KMS-11 (cell line): Measurements from ENCODE around the gene PHLPP2.

Source experiments
- H2AFZ ChIP-seq: fragments of 200-600 bp; sonication (generic); 2 replicates; pipeline ENCODE4 v1.6.1; 2016; ENCODE audit warnings: antibody characterized with exemption, mixed run types, low read depth
- H3K27ac ChIP-seq: fragments of 200-600 bp; sonication (generic); 2 replicates; pipeline ENCODE4 v1.6.1; 2016; ENCODE audit warnings: mild to moderate bottlenecking, mixed run types
- H3K27me3 ChIP-seq: fragments of 200-600 bp; sonication (generic); 2 replicates; pipeline ENCODE4 v1.6.1; 2017; ENCODE audit warnings: mild to moderate bottlenecking, low read depth, mixed run types, moderate library complexity; ENCODE audit not compliant: insufficient read depth
- H3K36me3 ChIP-seq: fragments of 200-600 bp; sonication (generic); 2 replicates; pipeline ENCODE4 v1.6.1; 2017; ENCODE audit warnings: mild to moderate bottlenecking, mixed run types; ENCODE audit not compliant: insufficient read depth
- H3K4me1 ChIP-seq: fragments of 200-600 bp; sonication (generic); 2 replicates; pipeline ENCODE4 v1.6.1; 2016; ENCODE audit warnings: mild to moderate bottlenecking, low read depth, mixed run types; ENCODE audit not compliant: poor library complexity, severe bottlenecking
- H3K4me2 ChIP-seq: fragments of 200-600 bp; sonication (generic); 2 replicates; pipeline ENCODE4 v1.7.0; 2016; ENCODE audit warnings: mild to moderate bottlenecking, mixed run types
- H3K4me3 ChIP-seq: fragments of 200-600 bp; sonication (generic); IDR thresholded peaks from 2 replicates; pipeline ENCODE4 v1.6.1; 2017; ENCODE audit warnings: low read depth, low read length, mixed read lengths; ENCODE audit not compliant: insufficient read depth
- H3K79me2 ChIP-seq: fragments of 200-600 bp; sonication (generic); 2 replicates; pipeline ENCODE4 v1.6.1; 2016; ENCODE audit warnings: low read depth, mixed run types; ENCODE audit not compliant: insufficient read depth
- H3K9ac ChIP-seq: fragments of 200-600 bp; sonication (generic); 2 replicates; pipeline ENCODE4 v1.6.1; 2016; ENCODE audit warnings: mild to moderate bottlenecking, mixed run types
- H4K20me1 ChIP-seq: fragments of 200-600 bp; sonication (generic); 2 replicates; pipeline ENCODE4 v1.6.1; 2016; ENCODE audit warnings: mild to moderate bottlenecking, mixed run types; ENCODE audit not compliant: insufficient read depth
- CTCF ChIP-seq: fragments of 200-600 bp; sonication (generic); conservative IDR thresholded peaks from 2 replicates; pipeline ENCODE4 v1.6.1; 2017; ENCODE audit warnings: low read depth, mild to moderate bottlenecking, antibody characterized with exemption, low read length, moderate library complexity, mixed read lengths

The PHLPP2 gene

GRCh38 chr16:71675380-71675779, 49.1 kb downstream of the PHLPP2 start:
- Histone ChIP-seq H3K4me1 (no peaks in the 10 kb centered on the region), H2AFZ (no peak overlapping the region), H3K9ac (no peak overlapping the region), H3K27me3 (no peaks in the 10 kb centered on the region), H3K4me2 (no peak overlapping the region), H3K27ac (no peak overlapping the region), H3K36me3 (no peaks in the 10 kb centered on the region), H3K4me3 (no peak overlapping the region), H4K20me1 (no peaks in the 10 kb centered on the region), H3K79me2 (no peaks in the 10 kb centered on the region)
- TF ChIP-seq CTCF: no peak

GRCh38 chr16:71674229-71674628, 50.3 kb downstream of the PHLPP2 start:
- Histone ChIP-seq H4K20me1 (no peaks in the 10 kb centered on the region), H2AFZ (no peak overlapping the region), H3K9ac (no peak overlapping the region), H3K4me1 (no peaks in the 10 kb centered on the region), H3K79me2 (no peaks in the 10 kb centered on the region), H3K36me3 (no peaks in the 10 kb centered on the region; the same call in 1 of the 2 replicates), H3K27ac (no peak overlapping the region), H3K4me2 (no peak overlapping the region), H3K4me3 (no peak overlapping the region), H3K27me3 (no peaks in the 10 kb centered on the region)
- no peak for TF ChIP-seq CTCF

- Histone ChIP-seq H3K9ac (no peak overlapping the region), H4K20me1 (no peaks in the 10 kb centered on the region), H3K4me2 (no peak overlapping the region), H2AFZ (no peak overlapping the region), H3K4me3 (no peak overlapping the region), H3K27ac (no peak overlapping the region), H3K79me2 (no peaks in the 10 kb centered on the region), H3K27me3 (no peaks in the 10 kb centered on the region), H3K36me3 (no peaks in the 10 kb centered on the region; the same call in 1 of the 2 replicates), H3K4me1 (no peaks in the 10 kb centered on the region)
- no peak for TF ChIP-seq CTCF
Measured at GRCh38 chr16:71673582-71673973, 50.9 kb downstream of the PHLPP2 start.

- Histone ChIP-seq H3K36me3 (no peaks in the 10 kb centered on the region; the same call in 1 of the 2 replicates), H2AFZ (no peak overlapping the region), H4K20me1 (no peaks in the 10 kb centered on the region), H3K27me3 (no peaks in the 10 kb centered on the region), H3K27ac (no peak overlapping the region), H3K4me1 (no peaks in the 10 kb centered on the region), H3K9ac (no peak overlapping the region), H3K4me3 (no peak overlapping the region), H3K4me2 (no peak overlapping the region), H3K79me2 (no peaks in the 10 kb centered on the region)
- no peak for TF ChIP-seq CTCF
Measured at GRCh38 chr16:71672803-71673581, 51.5 kb downstream of the PHLPP2 start.
